GM18507 (cell line): ENCODE data around the gene LIMCH1.

Source experiments
- DNase-seq: peaks from one replicate; pipeline ENCODE4 v3.0.0; 2011; ENCODE audit warnings: low read depth; ENCODE audit not compliant: insufficient read length; ENCODE audit errors: extremely low spot score
- FAIRE-seq: peaks from 2 replicates; lab custom pipeline; 2011; peaks lifted over from hg19 to GRCh38; lab: Jason Lieb, UNC

Gene LIMCH1

GRCh38 chr4:41556526-41556925 is 18.6 kb downstream of the LIMCH1 start:
- FAIRE-seq, result no peak
- no peak for DNase-seq

GRCh38 chr4:41559940-41560516 is 22.1 kb downstream of the LIMCH1 start:
- DNase-seq (no peak), FAIRE-seq (no peak)

- no peak for FAIRE-seq
Measured at GRCh38 chr4:41561244-41561643, 23.3 kb downstream of the LIMCH1 start.

GRCh38 chr4:41567186-41567585 is 29.2 kb downstream of the LIMCH1 start:
- DNase-seq, result no peak
- FAIRE-seq, result no peak

More at GRCh38 chr4:41561244-41561643, 23.3 kb downstream of the LIMCH1 start:
- DNase-seq, result no peak

- no peak for FAIRE-seq
- no peak for DNase-seq
Measured at GRCh38 chr4:41568363-41568762, 30.4 kb downstream of the LIMCH1 start.

- no peak for DNase-seq
- no peak for FAIRE-seq
Measured at GRCh38 chr4:41569961-41570360, 32.0 kb downstream of the LIMCH1 start.

- no peak for DNase-seq
- FAIRE-seq, result no peak
Measured at GRCh38 chr4:41571422-41571821, 33.5 kb downstream of the LIMCH1 start.

- DNase-seq, result no peak
- FAIRE-seq, result no peak
Measured at GRCh38 chr4:41572516-41572915, 34.6 kb downstream of the LIMCH1 start.

GRCh38 chr4:41572956-41573355 is 35.0 kb downstream of the LIMCH1 start:
- DNase-seq (no peak), FAIRE-seq (no peak)

GRCh38 chr4:41573502-41574001 is 35.6 kb downstream of the LIMCH1 start:
- no peak for DNase-seq
- no peak for FAIRE-seq

- FAIRE-seq (no peak), DNase-seq (no peak)
Measured at GRCh38 chr4:41575207-41575606, 37.2 kb downstream of the LIMCH1 start.

GRCh38 chr4:41575665-41576064 is 37.7 kb downstream of the LIMCH1 start:
- FAIRE-seq, result no peak

GRCh38 chr4:41579043-41579442 is 41.1 kb downstream of the LIMCH1 start:
- no peak for FAIRE-seq
- DNase-seq, result no peak

More at GRCh38 chr4:41575665-41576064, 37.7 kb downstream of the LIMCH1 start:
- DNase-seq, result no peak

GRCh38 chr4:41579526-41579925 is 41.6 kb downstream of the LIMCH1 start:
- no peak for FAIRE-seq
- DNase-seq, result no peak

- FAIRE-seq (no peak), DNase-seq (no peak)
Measured at GRCh38 chr4:41580007-41580406, 42.0 kb downstream of the LIMCH1 start.

- FAIRE-seq (no peak), DNase-seq (no peak)
Measured at GRCh38 chr4:41586675-41587225, 48.8 kb downstream of the LIMCH1 start.

GRCh38 chr4:41587286-41587685 is 49.3 kb downstream of the LIMCH1 start:
- DNase-seq (no peak), FAIRE-seq (no peak)

- DNase-seq, result no peak
- FAIRE-seq, result no peak
Measured at GRCh38 chr4:41590591-41590990, 52.6 kb downstream of the LIMCH1 start.

- no peak for DNase-seq
Measured at GRCh38 chr4:41594432-41594831, 56.5 kb downstream of the LIMCH1 start.

GRCh38 chr4:41597494-41597893 is 59.5 kb downstream of the LIMCH1 start:
- DNase-seq (no peak), FAIRE-seq (no peak)

More at GRCh38 chr4:41594432-41594831, 56.5 kb downstream of the LIMCH1 start:
- no peak for FAIRE-seq

GRCh38 chr4:41598580-41598979 is 60.6 kb downstream of the LIMCH1 start:
- DNase-seq (no peak), FAIRE-seq (no peak)
